Astrocyte of the spinal cord (primary cell): ENCODE measurements around the gene SLCO1B1.
"Not testable (repeated sequence)": the region's sequence is repeated elsewhere in the genome, so short reads cannot be mapped to it uniquely, and the experiment has no call there.

ENCODE experiments used
- DNase-seq: peaks from one replicate; pipeline ENCODE4 v3.0.0; 2011; ENCODE audit warnings: low read depth, low spot score
- H3K4me3 ChIP-seq: 2 replicates; pipeline ENCODE4 v1.5.1; 2011; ENCODE audit warnings: low read depth, mild to moderate bottlenecking, low read length, moderate library complexity
- CTCF ChIP-seq: IDR thresholded peaks from 2 replicates; pipeline ENCODE4 v1.5.1; 2012; ENCODE audit warnings: low read depth, mild to moderate bottlenecking, low read length, inconsistent platforms
- in situ Hi-C: cut with HindIII; loops from 2 replicates; pipeline ENCODE4 v1.10.0; 2017; ENCODE audit warnings: low sequenced_read_pairs

Gene SLCO1B1

GRCh38 chr12:21130998-21131397 is at the start of gene SLCO1B1:
Gene SLCO1B1, plus strand, starts transcription at chr12:21131194. Its CDS starts 10,381 bp downstream, at chr12:21141575.
- in situ Hi-C loops, result no loop called here
- DNase-seq, result no peak
- no peak within 1 kb of the TSS for H3K4me3 ChIP-seq
- TF ChIP-seq CTCF, result no peak

GRCh38 chr12:21084753-21085152 is 46.2 kb upstream of the SLCO1B1 start:
- in situ Hi-C loops, H3K4me3 ChIP-seq, DNase-seq: not testable (repeated sequence)

- TF ChIP-seq CTCF, result no peak
- no peak overlapping the region for H3K4me3 ChIP-seq
- no peak for DNase-seq
- in situ Hi-C loops, result no loop called here
Measured at GRCh38 chr12:21111732-21112131, 19.3 kb upstream of the SLCO1B1 start.

GRCh38 chr12:21113266-21113665 is 17.7 kb upstream of the SLCO1B1 start:
- DNase-seq, result no peak
- no peak for TF ChIP-seq CTCF
- H3K4me3 ChIP-seq, result no peak overlapping the region
- in situ Hi-C loops, result no loop called here

GRCh38 chr12:21117995-21118394 is 13.0 kb upstream of the SLCO1B1 start:
- in situ Hi-C loops, result no loop called here
- TF ChIP-seq CTCF, result no peak
- DNase-seq, result no peak
- H3K4me3 ChIP-seq, result no peak overlapping the region

GRCh38 chr12:21118760-21119159 is 12.2 kb upstream of the SLCO1B1 start:
- DNase-seq, result no peak
- in situ Hi-C loops, result no loop called here
- no peak overlapping the region for H3K4me3 ChIP-seq
- no peak for TF ChIP-seq CTCF

- H3K4me3 ChIP-seq, result no peak overlapping the region
- in situ Hi-C loops, result no loop called here
- DNase-seq, result no peak
- TF ChIP-seq CTCF, result no peak
Measured at GRCh38 chr12:21129351-21129750, 1.6 kb upstream of the SLCO1B1 start.
